ENCODE results near the gene TXN.

DNA sequence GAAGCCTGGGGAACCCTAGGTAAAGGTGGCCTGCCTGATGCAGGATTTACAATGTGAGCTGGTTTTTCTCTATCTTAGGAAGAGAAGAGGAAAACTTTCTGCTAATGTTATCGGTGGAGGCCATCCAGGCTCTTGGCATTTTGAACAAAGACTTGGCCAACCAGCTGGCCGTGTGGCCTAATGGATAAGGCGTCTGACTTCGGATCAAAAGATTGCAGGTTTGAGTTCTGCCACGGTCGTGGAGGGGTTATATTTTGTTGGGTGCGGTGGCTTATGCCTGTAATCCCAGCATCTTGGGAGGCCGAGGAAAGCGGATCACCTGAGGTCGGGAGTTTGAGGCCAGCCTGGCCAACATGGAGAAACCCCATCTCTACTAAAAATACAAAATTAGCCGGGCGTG lies 58.0 kb downstream of the TXN start:
- TF ChIP-seq, protein P1, sequence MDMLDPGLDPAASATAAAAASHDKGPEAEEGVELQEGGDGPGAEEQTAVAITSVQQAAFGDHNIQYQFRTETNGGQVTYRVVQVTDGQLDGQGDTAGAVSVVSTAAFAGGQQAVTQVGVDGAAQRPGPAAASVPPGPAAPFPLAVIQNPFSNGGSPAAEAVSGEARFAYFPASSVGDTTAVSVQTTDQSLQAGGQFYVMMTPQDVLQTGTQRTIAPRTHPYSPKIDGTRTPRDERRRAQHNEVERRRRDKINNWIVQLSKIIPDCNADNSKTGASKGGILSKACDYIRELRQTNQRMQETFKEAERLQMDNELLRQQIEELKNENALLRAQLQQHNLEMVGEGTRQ (IDR thresholded peaks at IDR 0.05; ENCODE audit: low read depth, low read length) = no peak
- TF ChIP-seq, protein P2, sequence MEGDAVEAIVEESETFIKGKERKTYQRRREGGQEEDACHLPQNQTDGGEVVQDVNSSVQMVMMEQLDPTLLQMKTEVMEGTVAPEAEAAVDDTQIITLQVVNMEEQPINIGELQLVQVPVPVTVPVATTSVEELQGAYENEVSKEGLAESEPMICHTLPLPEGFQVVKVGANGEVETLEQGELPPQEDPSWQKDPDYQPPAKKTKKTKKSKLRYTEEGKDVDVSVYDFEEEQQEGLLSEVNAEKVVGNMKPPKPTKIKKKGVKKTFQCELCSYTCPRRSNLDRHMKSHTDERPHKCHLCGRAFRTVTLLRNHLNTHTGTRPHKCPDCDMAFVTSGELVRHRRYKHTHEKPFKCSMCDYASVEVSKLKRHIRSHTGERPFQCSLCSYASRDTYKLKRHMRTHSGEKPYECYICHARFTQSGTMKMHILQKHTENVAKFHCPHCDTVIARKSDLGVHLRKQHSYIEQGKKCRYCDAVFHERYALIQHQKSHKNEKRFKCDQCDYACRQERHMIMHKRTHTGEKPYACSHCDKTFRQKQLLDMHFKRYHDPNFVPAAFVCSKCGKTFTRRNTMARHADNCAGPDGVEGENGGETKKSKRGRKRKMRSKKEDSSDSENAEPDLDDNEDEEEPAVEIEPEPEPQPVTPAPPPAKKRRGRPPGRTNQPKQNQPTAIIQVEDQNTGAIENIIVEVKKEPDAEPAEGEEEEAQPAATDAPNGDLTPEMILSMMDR (conservative IDR thresholded peaks at IDR 0.05; ENCODE audit: low read depth, low read length) = no peak
- TF ChIP-seq MAFK (IDR thresholded peaks at IDR 0.05; ENCODE audit: low read depth, low read length) (no peak), FOS (IDR thresholded peaks at IDR 0.05; ENCODE audit: low read depth, low read length) (no peak), SMC3 (IDR thresholded peaks at IDR 0.05; ENCODE audit: low read depth, low read length) (no peak), MXI1 (IDR thresholded peaks at IDR 0.05; ENCODE audit: borderline replicate concordance, low read depth, low read length) (no peak), POLR2A (IDR thresholded peaks at IDR 0.05; ENCODE audit: low read depth, low read length) (no peak)

Data from IMR-90 (cell line).